Measurements from ENCODE around the gene EHMT1.

EHMT1 gene

GRCh38 chr9:137578518-137579258 lies 40.1 kb upstream of the EHMT1 start, which contains the start of gene DPH7:
TSS of gene DPH7 (minus strand) at chr9:137578925. CDS start at chr9:137578777, 148 bp downstream.
- TF ChIP-seq ZFX (IDR thresholded peaks at IDR 0.05) (peak; percentile 96), CTCF (conservative IDR thresholded peaks at IDR 0.05) (peak; percentile 99)
- peak within 1 kb of the TSS; percentile 87 for H3K27ac ChIP-seq

GRCh38 chr9:137579259-137579604 lies 39.6 kb upstream of the EHMT1 start:
- peak overlapping the region; percentile 87 for H3K27ac ChIP-seq
- TF ChIP-seq ZFX (IDR thresholded peaks at IDR 0.05) (no peak), CTCF (conservative IDR thresholded peaks at IDR 0.05) (peak; percentile 33; the same call in 1 of the 2 replicates)

- H3K27ac ChIP-seq, result no peak overlapping the region
- TF ChIP-seq CTCF (conservative IDR thresholded peaks at IDR 0.05), result no peak
- TF ChIP-seq ZFX (IDR thresholded peaks at IDR 0.05), result no peak
Measured at GRCh38 chr9:137580209-137580953, 38.4 kb upstream of the EHMT1 start.

- H3K27ac ChIP-seq, result no peak overlapping the region
- no peak for TF ChIP-seq CTCF (conservative IDR thresholded peaks at IDR 0.05)
- TF ChIP-seq ZFX (IDR thresholded peaks at IDR 0.05), result no peak
Measured at GRCh38 chr9:137580954-137581322, 37.9 kb upstream of the EHMT1 start.

GRCh38 chr9:137581361-137582285 lies 37.2 kb upstream of the EHMT1 start:
- no peak for TF ChIP-seq CTCF (conservative IDR thresholded peaks at IDR 0.05)
- TF ChIP-seq ZFX (IDR thresholded peaks at IDR 0.05), result no peak

GRCh38 chr9:137582286-137582860 lies 36.4 kb upstream of the EHMT1 start:
- TF ChIP-seq CTCF (conservative IDR thresholded peaks at IDR 0.05) (no peak; the same call in 1 of the 2 replicates), ZFX (IDR thresholded peaks at IDR 0.05) (no peak)
- no peak overlapping the region for H3K27ac ChIP-seq

More at GRCh38 chr9:137581361-137582285, 37.2 kb upstream of the EHMT1 start:
- H3K27ac ChIP-seq, result no peak overlapping the region

Measured in C4-2B (cell line).